Testis (tissue), 2 donors: ENCODE results near the gene TRAPPC10.
"Not testable (repeated sequence)": the region's sequence is repeated elsewhere in the genome, so short reads cannot be mapped to it uniquely, and the experiment has no call there.

Experiments used
- POLR2A ChIP-seq: fragments of 450-650 bp; IDR thresholded peaks from one replicate; pipeline ENCODE4 v1.6.1; 2017; ENCODE audit warnings: antibody characterized with exemption, mild to moderate bottlenecking, moderate library complexity
- TF ChIP-seq, protein P1 (sequence below), 3 experiments: fragments of 450-650 bp in 2 of 3; fragments of 200-600 bp in 1 of 3; sonication (generic) in 1 of 3; IDR thresholded peaks; one replicate each; pipeline ENCODE4 v1.5.1; 2016 to 2019; ENCODE audit warnings: antibody characterized with exemption in 3 of 3, mild to moderate bottlenecking in 2 of 3, moderate library complexity in 1 of 3

GRCh38 chr21:44134732-44135131, 122.6 kb downstream of the TRAPPC10 start:
- TF ChIP-seq, protein P1, sequence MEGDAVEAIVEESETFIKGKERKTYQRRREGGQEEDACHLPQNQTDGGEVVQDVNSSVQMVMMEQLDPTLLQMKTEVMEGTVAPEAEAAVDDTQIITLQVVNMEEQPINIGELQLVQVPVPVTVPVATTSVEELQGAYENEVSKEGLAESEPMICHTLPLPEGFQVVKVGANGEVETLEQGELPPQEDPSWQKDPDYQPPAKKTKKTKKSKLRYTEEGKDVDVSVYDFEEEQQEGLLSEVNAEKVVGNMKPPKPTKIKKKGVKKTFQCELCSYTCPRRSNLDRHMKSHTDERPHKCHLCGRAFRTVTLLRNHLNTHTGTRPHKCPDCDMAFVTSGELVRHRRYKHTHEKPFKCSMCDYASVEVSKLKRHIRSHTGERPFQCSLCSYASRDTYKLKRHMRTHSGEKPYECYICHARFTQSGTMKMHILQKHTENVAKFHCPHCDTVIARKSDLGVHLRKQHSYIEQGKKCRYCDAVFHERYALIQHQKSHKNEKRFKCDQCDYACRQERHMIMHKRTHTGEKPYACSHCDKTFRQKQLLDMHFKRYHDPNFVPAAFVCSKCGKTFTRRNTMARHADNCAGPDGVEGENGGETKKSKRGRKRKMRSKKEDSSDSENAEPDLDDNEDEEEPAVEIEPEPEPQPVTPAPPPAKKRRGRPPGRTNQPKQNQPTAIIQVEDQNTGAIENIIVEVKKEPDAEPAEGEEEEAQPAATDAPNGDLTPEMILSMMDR (IDR thresholded peaks at IDR 0.05): not testable (repeated sequence)
- TF ChIP-seq POLR2A: not testable (repeated sequence)
